Measurements from ENCODE around the gene SESTD1. TPM values are rescaled to one million over a fixed set of nuclear protein-coding genes. Genes with fewer than 3 reads are reported as not detected.

SESTD1 gene
- 100 to 1,000 TPM in 1 of 3 donors, 10 to 100 TPM in 2; 54.1 to 137 (median 54.9) TPM for total RNA-seq

GRCh38 chr2:179264368-179265081 is at the start of gene SESTD1:
SESTD1 (minus strand) TSS chr2:179264832; CDS start chr2:179191841, 72,991 bp downstream.
- intact Hi-C loops (cut with DNase I; ENCODE audit: low total_unique reads) = no loop called here
- Histone ChIP-seq H3K27ac (peak within 1 kb of the TSS; percentile 96 to 98), H3K36me3 (no peaks in the 10 kb centered on the region), H3K4me1 (peaks cover 0 to 3% of the 10 kb centered on the region in 2 donors), H3K27me3 (no peaks in the 10 kb centered on the region), H3K9me3 (no peaks in the 10 kb centered on the region), H3K4me3 (peak within 1 kb of the TSS; percentile 76 to 85 (median 82))
- peak; percentile 45 to 73 for DNase-seq (ENCODE audit: low spot score in 2 of 2)
- peak in 1 of 3 donors; percentile 18 for TF ChIP-seq CTCF (IDR thresholded peaks at IDR 0.05)
- TF ChIP-seq POLR2AphosphoS5 (IDR thresholded peaks at IDR 0.05) = no peak
- no peak for TF ChIP-seq POLR2A (IDR thresholded peaks at IDR 0.05)

DNA sequence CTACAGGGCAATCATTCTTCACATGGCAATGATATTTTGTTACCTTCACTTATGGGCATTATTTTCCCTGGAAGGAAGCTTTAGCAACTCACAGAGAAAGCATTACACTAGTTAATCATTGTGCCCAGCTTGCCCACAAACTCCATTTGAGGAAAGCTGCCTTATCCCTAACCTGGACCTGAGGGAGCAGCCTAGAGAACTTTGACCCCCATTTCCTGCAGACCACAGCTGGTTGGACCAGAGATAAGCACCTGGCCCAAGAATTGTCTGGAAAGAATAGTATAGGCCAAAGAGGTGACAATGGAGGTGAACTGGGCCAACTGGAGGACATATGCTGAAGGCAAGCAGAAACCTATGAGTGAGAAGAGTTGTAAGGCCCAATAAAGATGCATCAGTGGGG is 48.4 kb upstream of the SESTD1 start:
- H3K4me3 ChIP-seq = no peak overlapping the region
- no peaks in the 10 kb centered on the region for H3K9me3 ChIP-seq
- H3K27ac ChIP-seq = no peak overlapping the region
- no peaks in the 10 kb centered on the region for H3K36me3 ChIP-seq
- intact Hi-C loops (cut with DNase I; ENCODE audit: low total_unique reads) = no loop called here
- no peak for TF ChIP-seq POLR2AphosphoS5 (IDR thresholded peaks at IDR 0.05)
- TF ChIP-seq CTCF (IDR thresholded peaks at IDR 0.05) = no peak
- no peak for TF ChIP-seq POLR2A (IDR thresholded peaks at IDR 0.05)
- no peaks in the 10 kb centered on the region for H3K27me3 ChIP-seq
- no peak for DNase-seq (ENCODE audit: low spot score in 2 of 2)
- no peaks in the 10 kb centered on the region for H3K4me1 ChIP-seq

DNA sequence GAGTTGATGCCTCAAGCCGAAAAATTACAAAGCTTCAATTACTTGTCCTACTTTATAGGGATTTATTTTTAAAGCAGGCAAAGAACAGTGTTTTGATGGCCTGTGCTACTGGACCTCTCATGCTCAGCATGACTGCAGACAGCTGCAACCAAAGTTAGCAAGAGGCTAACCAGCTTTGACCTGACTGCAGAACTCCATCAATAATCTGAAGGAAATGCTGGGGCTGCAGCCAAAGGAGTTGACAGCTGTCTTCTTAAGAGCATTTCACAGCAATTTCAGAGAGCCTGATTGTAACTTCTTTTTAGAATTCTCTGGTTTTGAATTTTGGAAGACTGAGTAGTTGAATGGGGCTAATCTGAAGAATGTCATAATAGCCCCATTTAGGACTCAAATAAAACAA is 46.5 kb upstream of the SESTD1 start:
- intact Hi-C loops (cut with DNase I; ENCODE audit: low total_unique reads) = no loop called here
- Histone ChIP-seq H3K9me3 (no peaks in the 10 kb centered on the region), H3K27ac (no peak overlapping the region), H3K36me3 (no peaks in the 10 kb centered on the region), H3K4me1 (no peaks in the 10 kb centered on the region), H3K27me3 (no peaks in the 10 kb centered on the region), H3K4me3 (no peak overlapping the region)
- no peak for DNase-seq (ENCODE audit: low spot score in 2 of 2)
- no peak for TF ChIP-seq POLR2AphosphoS5 (IDR thresholded peaks at IDR 0.05)
- TF ChIP-seq CTCF (IDR thresholded peaks at IDR 0.05) = no peak
- TF ChIP-seq POLR2A (IDR thresholded peaks at IDR 0.05) = no peak

DNA sequence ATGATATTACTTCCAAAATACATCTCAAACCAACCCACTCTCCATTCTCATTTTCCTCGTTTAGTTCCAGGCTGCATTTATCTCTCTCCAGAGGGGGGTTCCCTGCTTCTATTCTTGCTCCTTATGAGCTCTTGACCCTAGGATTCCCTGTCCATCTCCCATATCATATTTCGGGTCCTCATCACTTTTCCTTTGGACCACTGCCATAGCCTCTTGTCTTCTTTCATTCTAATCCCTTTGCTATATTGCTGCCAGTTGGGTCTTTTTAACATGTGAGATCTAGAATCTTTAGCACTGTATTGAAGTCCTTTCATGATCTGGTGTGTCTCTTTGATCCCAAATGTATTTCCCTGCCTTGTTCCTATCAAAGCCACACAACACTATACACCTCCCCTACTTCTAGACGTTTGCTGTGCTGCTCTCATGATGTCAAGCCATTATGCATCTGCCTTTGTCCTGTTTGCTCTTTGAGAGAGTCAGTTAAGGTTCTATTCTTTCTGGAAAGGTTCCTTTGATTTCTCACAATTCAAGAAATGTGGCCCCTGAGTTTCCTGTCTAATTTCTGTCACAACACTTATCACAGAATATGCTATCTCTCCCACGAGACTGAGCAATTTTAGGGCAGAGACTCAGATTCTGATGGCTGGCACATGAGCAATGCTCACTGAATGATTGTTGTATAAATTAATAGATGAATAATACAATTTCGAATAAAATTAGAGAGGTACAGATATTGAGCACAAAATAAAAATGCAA is 43.2 kb upstream of the SESTD1 start:
- Histone ChIP-seq H3K36me3 (no peaks in the 10 kb centered on the region), H3K4me1 (no peaks in the 10 kb centered on the region), H3K4me3 (no peak overlapping the region), H3K27me3 (no peaks in the 10 kb centered on the region), H3K27ac (no peak overlapping the region), H3K9me3 (no peaks in the 10 kb centered on the region)
- intact Hi-C loops (cut with DNase I; ENCODE audit: low total_unique reads) = no loop called here
- no peak for DNase-seq (ENCODE audit: low spot score in 2 of 2)
- TF ChIP-seq POLR2A (IDR thresholded peaks at IDR 0.05) (no peak), CTCF (IDR thresholded peaks at IDR 0.05) (no peak), POLR2AphosphoS5 (IDR thresholded peaks at IDR 0.05) (no peak)

GRCh38 chr2:179305125-179305524 is 40.5 kb upstream of the SESTD1 start:
- intact Hi-C loops (cut with DNase I; ENCODE audit: low total_unique reads) = no loop called here
- no peak for TF ChIP-seq POLR2A (IDR thresholded peaks at IDR 0.05)
- TF ChIP-seq POLR2AphosphoS5 (IDR thresholded peaks at IDR 0.05) = no peak
- no peak for TF ChIP-seq CTCF (IDR thresholded peaks at IDR 0.05)
- Histone ChIP-seq H3K4me3 (no peak overlapping the region), H3K4me1 (no peaks in the 10 kb centered on the region), H3K9me3 (no peaks in the 10 kb centered on the region), H3K27me3 (no peaks in the 10 kb centered on the region), H3K36me3 (no peaks in the 10 kb centered on the region), H3K27ac (no peak overlapping the region)
- no peak for DNase-seq (ENCODE audit: low spot score in 2 of 2)
